OCI-LY3 (cell line): ENCODE results near the gene LBHD1.

Experiments used
- EZH2phosphoT487 ChIP-seq: fragments of 200-600 bp; shearing (Covaris generic); IDR thresholded peaks from 2 replicates; pipeline ENCODE4 v1.6.1; 2018; ENCODE audit warnings: antibody characterized with exemption, mixed run types, low read depth
- TF ChIP-seq, protein P1 (sequence below): fragments of 200-600, 300-600 bp; sonication (generic); IDR thresholded peaks from 2 replicates; pipeline ENCODE4 v1.5.1; 2014; ENCODE audit warnings: antibody characterized with exemption, low read length, low read depth

DNA sequence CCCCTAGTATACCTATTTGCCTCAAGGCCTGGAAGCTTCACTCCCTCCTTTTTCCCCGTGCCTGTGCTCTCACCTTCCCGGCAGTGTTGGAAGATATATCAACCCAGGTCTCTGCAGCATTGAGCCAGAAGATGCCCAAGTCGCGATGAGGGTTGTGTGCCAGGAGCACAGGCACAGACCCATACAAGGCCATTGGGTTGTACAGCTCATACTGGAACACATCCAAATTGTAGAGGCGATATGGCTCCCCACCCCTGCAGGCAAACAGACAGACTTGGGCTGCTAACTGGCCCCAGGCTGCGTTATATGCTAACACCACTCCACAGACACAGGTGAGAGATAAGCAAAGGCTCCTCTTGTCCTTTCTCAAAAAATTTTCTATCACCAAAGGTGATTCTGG lies 39.6 kb downstream of the LBHD1 start:
- TF ChIP-seq, protein P1, sequence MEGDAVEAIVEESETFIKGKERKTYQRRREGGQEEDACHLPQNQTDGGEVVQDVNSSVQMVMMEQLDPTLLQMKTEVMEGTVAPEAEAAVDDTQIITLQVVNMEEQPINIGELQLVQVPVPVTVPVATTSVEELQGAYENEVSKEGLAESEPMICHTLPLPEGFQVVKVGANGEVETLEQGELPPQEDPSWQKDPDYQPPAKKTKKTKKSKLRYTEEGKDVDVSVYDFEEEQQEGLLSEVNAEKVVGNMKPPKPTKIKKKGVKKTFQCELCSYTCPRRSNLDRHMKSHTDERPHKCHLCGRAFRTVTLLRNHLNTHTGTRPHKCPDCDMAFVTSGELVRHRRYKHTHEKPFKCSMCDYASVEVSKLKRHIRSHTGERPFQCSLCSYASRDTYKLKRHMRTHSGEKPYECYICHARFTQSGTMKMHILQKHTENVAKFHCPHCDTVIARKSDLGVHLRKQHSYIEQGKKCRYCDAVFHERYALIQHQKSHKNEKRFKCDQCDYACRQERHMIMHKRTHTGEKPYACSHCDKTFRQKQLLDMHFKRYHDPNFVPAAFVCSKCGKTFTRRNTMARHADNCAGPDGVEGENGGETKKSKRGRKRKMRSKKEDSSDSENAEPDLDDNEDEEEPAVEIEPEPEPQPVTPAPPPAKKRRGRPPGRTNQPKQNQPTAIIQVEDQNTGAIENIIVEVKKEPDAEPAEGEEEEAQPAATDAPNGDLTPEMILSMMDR, result no peak
- TF ChIP-seq EZH2phosphoT487, result no peak
